ENCODE results near the gene MAN1C1.

MAN1C1 gene

DNA sequence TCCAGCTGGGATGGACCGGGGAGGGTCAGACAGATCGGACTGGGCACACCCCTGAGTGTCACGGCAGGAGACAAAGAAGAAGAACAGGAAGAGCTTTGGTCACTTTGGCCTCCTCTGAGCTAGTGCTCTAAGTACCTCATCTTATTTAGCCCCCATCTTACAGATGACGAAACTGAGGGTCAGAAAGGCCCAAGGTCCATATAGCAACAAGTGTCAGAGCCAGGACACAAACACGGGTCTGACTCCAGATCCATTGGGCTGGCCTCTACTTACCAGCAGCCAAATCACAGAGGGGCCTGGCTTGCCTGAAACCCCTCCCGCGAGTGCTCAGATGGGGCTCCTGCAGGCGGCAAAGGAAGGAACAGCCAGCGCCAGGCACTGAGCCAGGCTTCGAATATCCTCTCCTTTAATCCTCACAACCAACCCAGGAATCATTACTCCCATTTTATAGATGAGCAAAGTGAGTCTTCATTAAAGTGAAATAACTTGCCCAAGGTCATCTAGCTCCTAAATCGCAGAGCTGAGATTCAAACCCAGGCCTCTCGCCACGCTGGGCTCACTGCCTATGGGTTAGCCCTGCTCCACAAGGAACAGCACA is 157.7 kb downstream of the MAN1C1 start:
- no peaks in the 10 kb centered on the region for H3K9me3 ChIP-seq (ENCODE audit: insufficient read depth, low read length)
- TF ChIP-seq EZH2phosphoT487 (IDR thresholded peaks at IDR 0.05; ENCODE audit: low read depth): no peak
- TF ChIP-seq, protein P1, sequence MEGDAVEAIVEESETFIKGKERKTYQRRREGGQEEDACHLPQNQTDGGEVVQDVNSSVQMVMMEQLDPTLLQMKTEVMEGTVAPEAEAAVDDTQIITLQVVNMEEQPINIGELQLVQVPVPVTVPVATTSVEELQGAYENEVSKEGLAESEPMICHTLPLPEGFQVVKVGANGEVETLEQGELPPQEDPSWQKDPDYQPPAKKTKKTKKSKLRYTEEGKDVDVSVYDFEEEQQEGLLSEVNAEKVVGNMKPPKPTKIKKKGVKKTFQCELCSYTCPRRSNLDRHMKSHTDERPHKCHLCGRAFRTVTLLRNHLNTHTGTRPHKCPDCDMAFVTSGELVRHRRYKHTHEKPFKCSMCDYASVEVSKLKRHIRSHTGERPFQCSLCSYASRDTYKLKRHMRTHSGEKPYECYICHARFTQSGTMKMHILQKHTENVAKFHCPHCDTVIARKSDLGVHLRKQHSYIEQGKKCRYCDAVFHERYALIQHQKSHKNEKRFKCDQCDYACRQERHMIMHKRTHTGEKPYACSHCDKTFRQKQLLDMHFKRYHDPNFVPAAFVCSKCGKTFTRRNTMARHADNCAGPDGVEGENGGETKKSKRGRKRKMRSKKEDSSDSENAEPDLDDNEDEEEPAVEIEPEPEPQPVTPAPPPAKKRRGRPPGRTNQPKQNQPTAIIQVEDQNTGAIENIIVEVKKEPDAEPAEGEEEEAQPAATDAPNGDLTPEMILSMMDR (IDR thresholded peaks at IDR 0.05; ENCODE audit: low read depth, low read length): no peak
- no peaks in the 10 kb centered on the region for H3K79me2 ChIP-seq (ENCODE audit: low read length)
- H3K4me1 ChIP-seq (ENCODE audit: low read length): peaks cover 9% of the 10 kb centered on the region; the same call in 1 of the 2 replicates
- H3K4me2 ChIP-seq (ENCODE audit: low read length): no peak overlapping the region
- no peaks in the 10 kb centered on the region for H3K27me3 ChIP-seq (ENCODE audit: low read depth, low read length)
- H2AFZ ChIP-seq (ENCODE audit: low read depth, low read length): no peak overlapping the region
- H3K4me3 ChIP-seq (ENCODE audit: low read length): no peak overlapping the region
- no peak overlapping the region for H3K9ac ChIP-seq (ENCODE audit: low read length)
- H4K20me1 ChIP-seq (ENCODE audit: insufficient read depth, low read length): no peaks in the 10 kb centered on the region
- no peak overlapping the region for H3K27ac ChIP-seq (ENCODE audit: low read length)
- H3K36me3 ChIP-seq (replicated peaks; ENCODE audit: low read depth, low read length): no peaks in the 10 kb centered on the region

GRCh38 chr1:25774921-25775771 is 158.6 kb downstream of the MAN1C1 start:
- Histone ChIP-seq H3K4me1 (ENCODE audit: low read length) (peaks cover 9% of the 10 kb centered on the region; the same call in 1 of the 2 replicates), H2AFZ (ENCODE audit: low read depth, low read length) (peak overlapping the region; percentile 40; the same call in 1 of the 2 replicates), H3K9ac (ENCODE audit: low read length) (no peak overlapping the region), H3K27ac (ENCODE audit: low read length) (no peak overlapping the region), H3K79me2 (ENCODE audit: low read length) (no peaks in the 10 kb centered on the region), H3K27me3 (ENCODE audit: low read depth, low read length) (no peaks in the 10 kb centered on the region), H3K4me2 (ENCODE audit: low read length) (peak overlapping the region; percentile 49), H4K20me1 (ENCODE audit: insufficient read depth, low read length) (no peaks in the 10 kb centered on the region), H3K36me3 (replicated peaks; ENCODE audit: low read depth, low read length) (no peaks in the 10 kb centered on the region), H3K9me3 (ENCODE audit: insufficient read depth, low read length) (no peaks in the 10 kb centered on the region), H3K4me3 (ENCODE audit: low read length) (peak overlapping the region; percentile 30)
- TF ChIP-seq, protein P1 (IDR thresholded peaks at IDR 0.05; ENCODE audit: low read depth, low read length): no peak; the same call in 1 of the 2 replicates
- no peak for TF ChIP-seq EZH2phosphoT487 (IDR thresholded peaks at IDR 0.05; ENCODE audit: low read depth)

- TF ChIP-seq EZH2phosphoT487 (IDR thresholded peaks at IDR 0.05; ENCODE audit: low read depth): no peak
- TF ChIP-seq, protein P1 (IDR thresholded peaks at IDR 0.05; ENCODE audit: low read depth, low read length): no peak
- H3K27me3 ChIP-seq (ENCODE audit: low read depth, low read length): no peaks in the 10 kb centered on the region
- H2AFZ ChIP-seq (ENCODE audit: low read depth, low read length): no peak overlapping the region
- peaks cover 9% of the 10 kb centered on the region; the same call in 1 of the 2 replicates for H3K4me1 ChIP-seq (ENCODE audit: low read length)
- no peaks in the 10 kb centered on the region for H3K36me3 ChIP-seq (replicated peaks; ENCODE audit: low read depth, low read length)
- H3K27ac ChIP-seq (ENCODE audit: low read length): no peak overlapping the region
- no peaks in the 10 kb centered on the region for H3K79me2 ChIP-seq (ENCODE audit: low read length)
- H3K4me2 ChIP-seq (ENCODE audit: low read length): no peak overlapping the region
- H3K4me3 ChIP-seq (ENCODE audit: low read length): no peak overlapping the region
- H3K9ac ChIP-seq (ENCODE audit: low read length): no peak overlapping the region
- H4K20me1 ChIP-seq (ENCODE audit: insufficient read depth, low read length): no peaks in the 10 kb centered on the region
- H3K9me3 ChIP-seq (ENCODE audit: insufficient read depth, low read length): no peaks in the 10 kb centered on the region
Observed at GRCh38 chr1:25779388-25779787, 162.8 kb downstream of the MAN1C1 start.

DNA sequence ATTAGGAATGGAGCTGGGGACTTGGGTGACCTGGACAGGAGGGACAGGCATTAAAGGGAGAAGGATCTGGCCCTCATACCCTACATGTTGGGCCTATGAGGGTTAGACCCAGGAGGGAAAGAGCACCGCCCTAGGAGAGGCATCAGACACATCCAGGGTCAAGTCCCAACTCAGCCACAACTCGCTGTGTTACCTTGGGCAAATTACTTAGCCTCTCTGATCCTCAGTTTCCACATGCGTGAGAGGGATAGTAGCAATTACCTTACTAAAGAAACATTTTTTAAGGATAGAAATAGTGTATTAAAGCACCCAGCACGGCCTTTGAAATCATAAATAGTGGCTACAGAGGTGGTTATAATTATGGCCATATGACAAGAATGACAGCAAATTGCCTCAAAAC is 163.3 kb downstream of the MAN1C1 start:
- Histone ChIP-seq H3K9me3 (ENCODE audit: insufficient read depth, low read length) (no peaks in the 10 kb centered on the region), H3K27me3 (ENCODE audit: low read depth, low read length) (no peaks in the 10 kb centered on the region), H4K20me1 (ENCODE audit: insufficient read depth, low read length) (no peaks in the 10 kb centered on the region), H3K4me1 (ENCODE audit: low read length) (peaks cover 6% of the 10 kb centered on the region; the same call in 1 of the 2 replicates), H3K36me3 (replicated peaks; ENCODE audit: low read depth, low read length) (no peaks in the 10 kb centered on the region), H3K4me2 (ENCODE audit: low read length) (no peak overlapping the region), H2AFZ (ENCODE audit: low read depth, low read length) (no peak overlapping the region), H3K4me3 (ENCODE audit: low read length) (no peak overlapping the region), H3K79me2 (ENCODE audit: low read length) (no peaks in the 10 kb centered on the region), H3K27ac (ENCODE audit: low read length) (no peak overlapping the region), H3K9ac (ENCODE audit: low read length) (no peak overlapping the region)
- TF ChIP-seq EZH2phosphoT487 (IDR thresholded peaks at IDR 0.05; ENCODE audit: low read depth): no peak
- TF ChIP-seq, protein P1 (IDR thresholded peaks at IDR 0.05; ENCODE audit: low read depth, low read length): no peak

Measured in OCI-LY3 (cell line).